H9 (cell line): ENCODE data around the gene CHST1. TPM values are rescaled to one million over a fixed set of nuclear protein-coding genes. Genes with fewer than 3 reads are reported as not detected.

Source experiments
- DNase-seq: peaks from one replicate; pipeline ENCODE4 v3.0.0-alpha.2; 2017
- H2AFZ ChIP-seq: one replicate; pipeline ENCODE4 v1.6.1; 2013; ENCODE audit warnings: mild to moderate bottlenecking, low read length, control low read depth, moderate library complexity
- H2AK5ac ChIP-seq: 2 replicates; pipeline ENCODE4 v1.6.1; 2013; ENCODE audit warnings: low read length, control low read depth, mixed read lengths; ENCODE audit not compliant: insufficient read length
- H2BK120ac ChIP-seq: one replicate; pipeline ENCODE4 v1.6.1; 2013; ENCODE audit warnings: low read depth, mild to moderate bottlenecking, low read length, control low read depth, inconsistent platforms; ENCODE audit not compliant: poor library complexity, severe bottlenecking
- H2BK12ac ChIP-seq: 2 replicates; pipeline ENCODE4 v1.6.1; 2013; ENCODE audit warnings: low read length, control low read depth, mixed read lengths, low read depth; ENCODE audit not compliant: insufficient read length
- H2BK15ac ChIP-seq: 2 replicates; pipeline ENCODE4 v1.6.1; 2013; ENCODE audit warnings: low read depth, low read length, control low read depth
- H2BK20ac ChIP-seq: one replicate; pipeline ENCODE4 v1.6.1; 2013; ENCODE audit warnings: low read depth, mild to moderate bottlenecking, low read length, control low read depth, inconsistent platforms; ENCODE audit not compliant: poor library complexity, severe bottlenecking
- H2BK5ac ChIP-seq: 2 replicates; pipeline ENCODE4 v1.6.1; 2013; ENCODE audit warnings: low read length, control low read depth, mixed read lengths; ENCODE audit not compliant: insufficient read length
- H3K14ac ChIP-seq: 2 replicates; pipeline ENCODE4 v1.6.1; 2013; ENCODE audit warnings: low read length, control low read depth; ENCODE audit not compliant: insufficient read depth
- H3K18ac ChIP-seq: 2 replicates; pipeline ENCODE4 v1.6.1; 2013; ENCODE audit warnings: low read depth, mild to moderate bottlenecking, mixed read lengths, low read length, control low read depth; ENCODE audit not compliant: insufficient read length
- H3K23ac ChIP-seq: 2 replicates; pipeline ENCODE4 v1.6.1; 2013; ENCODE audit warnings: low read length, control low read depth, mixed read lengths, low read depth; ENCODE audit not compliant: insufficient read length
- H3K23me2 ChIP-seq: 2 replicates; pipeline ENCODE4 v1.6.1; 2013; ENCODE audit warnings: low read depth, mild to moderate bottlenecking, mixed read lengths, low read length, control low read depth; ENCODE audit not compliant: insufficient read length, poor library complexity, severe bottlenecking
- H3K27ac ChIP-seq: 2 replicates; pipeline ENCODE4 v1.5.1; 2013; ENCODE audit warnings: low read length, control low read depth, mixed read lengths, low read depth; ENCODE audit not compliant: insufficient read length
- H3K27me3 ChIP-seq: 2 replicates; pipeline ENCODE4 v1.6.1; 2013; ENCODE audit warnings: low read length, control low read depth, inconsistent platforms; ENCODE audit not compliant: insufficient read depth
- H3K4ac ChIP-seq: 2 replicates; pipeline ENCODE4 v1.6.1; 2013; ENCODE audit warnings: low read depth, mild to moderate bottlenecking, control low read depth, inconsistent platforms, low read length, moderate library complexity
- H3K4me1 ChIP-seq: 2 replicates; pipeline ENCODE4 v1.6.1; 2013; ENCODE audit warnings: low read length, control low read depth, inconsistent platforms; ENCODE audit not compliant: insufficient read depth
- H3K4me2 ChIP-seq: 2 replicates; pipeline ENCODE4 v1.6.1; 2013; ENCODE audit warnings: low read length, control low read depth, mixed read lengths; ENCODE audit not compliant: insufficient read length, insufficient read depth
- H3K56ac ChIP-seq: 2 replicates; pipeline ENCODE4 v1.6.1; 2013; ENCODE audit warnings: low read depth, mild to moderate bottlenecking, mixed read lengths, low read length, control low read depth; ENCODE audit not compliant: insufficient read length
- H3K79me1 ChIP-seq: 2 replicates; pipeline ENCODE4 v1.6.1; 2013; ENCODE audit warnings: low read depth, mild to moderate bottlenecking, moderate library complexity, low read length, control low read depth, inconsistent platforms; ENCODE audit not compliant: insufficient read depth, poor library complexity, severe bottlenecking
- H3K79me2 ChIP-seq: 2 replicates; pipeline ENCODE4 v1.6.1; 2013; ENCODE audit warnings: low read length, control low read depth, inconsistent platforms; ENCODE audit not compliant: insufficient read depth
- H3K9ac ChIP-seq: 2 replicates; pipeline ENCODE4 v1.6.1; 2013; ENCODE audit warnings: low read length, control low read depth, mixed read lengths; ENCODE audit not compliant: insufficient read length; ENCODE audit errors: extremely low read depth
- H3K9me3 ChIP-seq: one replicate; pipeline ENCODE4 v1.6.1; 2013; ENCODE audit warnings: low read depth, low read length, inconsistent platforms; ENCODE audit not compliant: control insufficient read depth
- H3T11ph ChIP-seq: one replicate; pipeline ENCODE4 v1.6.1; 2013; ENCODE audit warnings: mild to moderate bottlenecking, low read length, control low read depth, inconsistent platforms
- H4K20me1 ChIP-seq: one replicate; pipeline ENCODE4 v1.6.1; 2013; ENCODE audit not compliant: control insufficient read depth, insufficient read length, insufficient read depth
- H4K5ac ChIP-seq: 2 replicates; pipeline ENCODE4 v1.6.1; 2013; ENCODE audit warnings: low read depth, mild to moderate bottlenecking, mixed read lengths, low read length, control low read depth; ENCODE audit not compliant: insufficient read length
- H4K8ac ChIP-seq: replicated peaks from 2 replicates; pipeline ENCODE4 v1.6.1; 2013; ENCODE audit warnings: low read length, control low read depth, mixed read lengths, low read depth; ENCODE audit not compliant: insufficient read length
- H4K91ac ChIP-seq: 2 replicates; pipeline ENCODE4 v1.6.1; 2013; ENCODE audit warnings: low read depth, mild to moderate bottlenecking, moderate library complexity, mixed read lengths, low read length, control low read depth; ENCODE audit not compliant: insufficient read length
- H3K27ac Mint-ChIP-seq, 3 experiments: 2 replicates in 2 of 3; 3 replicates in 1 of 3; pipeline ENCODE4 v1.8.0; 2020 to 2021; ENCODE audit warnings: mixed read lengths in 3 of 3, mild to moderate bottlenecking in 1 of 3, moderate library complexity in 1 of 3
- H3K27me3 Mint-ChIP-seq: 2 replicates; pipeline ENCODE4 v1.8.0; 2021; ENCODE audit warnings: low read depth, mild to moderate bottlenecking, moderate library complexity, mixed read lengths
- H3K36me3 Mint-ChIP-seq, 3 experiments: 2 replicates in 2 of 3; 3 replicates in 1 of 3; pipeline ENCODE4 v1.8.0; 2020 to 2021; ENCODE audit warnings: low read depth in 3 of 3, mixed read lengths in 3 of 3; ENCODE audit not compliant: insufficient read depth in 1 of 3
- H3K4me1 Mint-ChIP-seq, 2 experiments: 2 replicates each; pipeline ENCODE4 v1.8.0; 2020; ENCODE audit warnings: mixed read lengths in 2 of 2
- H3K4me3 Mint-ChIP-seq, 2 experiments: 2 replicates in 1 of 2; 3 replicates in 1 of 2; pipeline ENCODE4 v1.8.0; 2020 to 2021; ENCODE audit warnings: mild to moderate bottlenecking in 2 of 2, mixed read lengths in 2 of 2, moderate library complexity in 1 of 2
- H3K9me3 Mint-ChIP-seq, 2 experiments: 2 replicates in 1 of 2; 3 replicates in 1 of 2; pipeline ENCODE4 v1.8.0; 2020; ENCODE audit warnings: mild to moderate bottlenecking in 2 of 2, mixed read lengths in 2 of 2, moderate library complexity in 1 of 2
- WGBS: extraction: QIAGEN DNeasy Blood & Tissue Kit; methylation state at CpG from one replicate; pipeline ENCODE4 v1.1.7; 2013; ENCODE audit warnings: missing lambda C conversion rate, low lambda C conversion rate, mixed read lengths; ENCODE audit not compliant: insufficient read length; ENCODE audit errors: extremely low coverage; 5-methylcytosine and 5-hydroxymethylcytosine counted together
- total RNA-seq: library from RNA; stranded (reverse); gene quantifications from 2 replicates; pipeline ENCODE4 v1.2.1, GENCODE V29; 2021
- TF ChIP-seq, protein P1 (sequence below): fragments of 200-600 bp; sonication (generic); conservative IDR thresholded peaks from 3 replicates; pipeline ENCODE4 v1.8.0; 2021; ENCODE audit warnings: antibody characterized with exemption, mild to moderate bottlenecking

Gene CHST1
- total RNA-seq, 1 experiment from 2014 or later = 0.57 TPM

DNA sequence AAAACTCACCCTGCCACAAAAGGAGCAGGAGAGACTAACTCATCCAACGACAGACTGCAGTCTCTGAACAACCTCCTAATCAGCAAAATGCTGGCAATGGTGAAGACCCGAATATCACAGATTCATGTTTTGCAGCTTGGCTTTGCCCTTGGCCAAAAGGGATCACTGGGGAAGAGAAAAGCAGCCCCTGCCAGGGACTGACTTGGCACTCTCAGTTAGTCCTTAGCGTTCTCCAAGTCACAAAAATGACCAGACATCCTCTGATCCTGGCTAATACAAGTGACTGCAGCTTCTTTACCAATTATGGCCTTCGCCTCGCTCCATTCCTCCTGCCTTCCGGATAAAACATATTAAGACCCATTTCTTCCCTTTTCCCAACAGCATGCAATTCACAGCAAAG, 22.4 kb upstream of the CHST1 start:
- Mint-ChIP-seq H3K4me1 (peaks cover 7 to 19% of the 10 kb centered on the region in 2 experiments), H3K36me3 (no peaks in the 10 kb centered on the region), H3K4me3 (no peak overlapping the region), H3K27ac (no peak overlapping the region), H3K9me3 (no peaks in the 10 kb centered on the region), H3K27me3 (peaks cover 15% of the 10 kb centered on the region)
- Histone ChIP-seq H3K27ac (no peak overlapping the region), H3K23ac (no peak overlapping the region), H3K14ac (no peak overlapping the region), H3K4me2 (no peak overlapping the region), H3K4me1 (no peaks in the 10 kb centered on the region), H3T11ph (no peak overlapping the region), H3K23me2 (no peaks in the 10 kb centered on the region), H4K8ac (no peak overlapping the region), H2AK5ac (no peak overlapping the region), H4K5ac (no peak overlapping the region), H2BK120ac (no peak overlapping the region), H4K20me1 (no peaks in the 10 kb centered on the region), H3K79me2 (no peaks in the 10 kb centered on the region), H2BK5ac (no peak overlapping the region), H2BK12ac (no peak overlapping the region), H2BK20ac (no peak overlapping the region), H3K9ac (no peak overlapping the region), H3K79me1 (no peaks in the 10 kb centered on the region), H3K56ac (no peak overlapping the region), H3K9me3 (no peaks in the 10 kb centered on the region), H3K18ac (no peak overlapping the region), H3K27me3 (no peaks in the 10 kb centered on the region; the same call in 1 of the 2 replicates), H3K4ac (no peak overlapping the region), H2AFZ (no peak overlapping the region), H4K91ac (no peak overlapping the region), H2BK15ac (no peak overlapping the region)
- DNase-seq = no peak
- TF ChIP-seq, protein P1, sequence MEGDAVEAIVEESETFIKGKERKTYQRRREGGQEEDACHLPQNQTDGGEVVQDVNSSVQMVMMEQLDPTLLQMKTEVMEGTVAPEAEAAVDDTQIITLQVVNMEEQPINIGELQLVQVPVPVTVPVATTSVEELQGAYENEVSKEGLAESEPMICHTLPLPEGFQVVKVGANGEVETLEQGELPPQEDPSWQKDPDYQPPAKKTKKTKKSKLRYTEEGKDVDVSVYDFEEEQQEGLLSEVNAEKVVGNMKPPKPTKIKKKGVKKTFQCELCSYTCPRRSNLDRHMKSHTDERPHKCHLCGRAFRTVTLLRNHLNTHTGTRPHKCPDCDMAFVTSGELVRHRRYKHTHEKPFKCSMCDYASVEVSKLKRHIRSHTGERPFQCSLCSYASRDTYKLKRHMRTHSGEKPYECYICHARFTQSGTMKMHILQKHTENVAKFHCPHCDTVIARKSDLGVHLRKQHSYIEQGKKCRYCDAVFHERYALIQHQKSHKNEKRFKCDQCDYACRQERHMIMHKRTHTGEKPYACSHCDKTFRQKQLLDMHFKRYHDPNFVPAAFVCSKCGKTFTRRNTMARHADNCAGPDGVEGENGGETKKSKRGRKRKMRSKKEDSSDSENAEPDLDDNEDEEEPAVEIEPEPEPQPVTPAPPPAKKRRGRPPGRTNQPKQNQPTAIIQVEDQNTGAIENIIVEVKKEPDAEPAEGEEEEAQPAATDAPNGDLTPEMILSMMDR = no peak
- WGBS = no CpG with 5 or more reads among the region's 6 CpGs
